ENCODE data around the gene PROSER2.
"Not testable (repeated sequence)": the region's sequence is repeated elsewhere in the genome, so short reads cannot be mapped to it uniquely, and the experiment has no call there.

Gene PROSER2

DNA sequence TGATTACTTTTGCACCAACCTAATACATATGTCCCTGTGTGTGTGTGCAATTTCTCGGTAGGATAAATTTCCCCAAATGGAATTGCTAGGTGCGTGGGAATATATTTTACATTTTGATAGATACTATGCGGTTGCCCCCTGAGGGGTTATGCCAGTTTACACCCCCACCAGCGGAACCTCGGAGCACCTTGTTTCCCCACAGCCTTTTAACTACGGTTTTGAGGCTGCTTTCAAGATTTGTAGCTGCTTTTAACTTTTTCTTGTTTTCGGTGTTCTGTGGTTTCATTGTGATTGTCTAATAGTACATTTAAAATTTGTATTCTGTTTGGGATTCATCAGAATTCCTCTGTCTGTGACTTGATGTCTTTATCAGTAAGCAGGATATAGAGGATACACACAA lies 22.0 kb downstream of the PROSER2 start:
- TF ChIP-seq CTCF (conservative IDR thresholded peaks at IDR 0.05; ENCODE audit: low read depth, low read length): no peak
- no peak for DNase-seq (ENCODE audit: low read depth)
- no peak overlapping the region for H3K4me3 ChIP-seq (ENCODE audit: low read depth, low read length)

DNA sequence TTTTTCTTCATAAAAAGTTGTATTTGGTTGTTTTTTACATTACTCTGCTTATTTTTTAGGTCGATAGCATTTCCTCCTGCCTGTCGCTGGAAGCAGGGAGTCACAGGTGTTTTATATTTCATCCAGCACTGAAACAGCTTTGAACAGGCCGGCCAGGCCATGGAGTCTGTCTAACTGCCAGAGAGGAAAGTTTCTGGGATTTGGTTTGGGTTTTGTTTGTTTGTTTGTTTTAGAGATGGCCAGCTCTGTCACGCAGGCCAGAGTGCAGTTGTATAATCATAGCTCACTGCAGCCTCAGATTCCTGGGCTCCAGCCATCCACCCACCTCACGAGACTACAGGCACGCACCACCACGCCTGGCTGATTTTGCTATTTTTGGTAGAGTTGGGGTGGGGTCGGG lies 23.4 kb downstream of the PROSER2 start:
- no peak for DNase-seq (ENCODE audit: low read depth)
- TF ChIP-seq CTCF (conservative IDR thresholded peaks at IDR 0.05; ENCODE audit: low read depth, low read length): no peak
- H3K4me3 ChIP-seq (ENCODE audit: low read depth, low read length): no peak overlapping the region

DNA sequence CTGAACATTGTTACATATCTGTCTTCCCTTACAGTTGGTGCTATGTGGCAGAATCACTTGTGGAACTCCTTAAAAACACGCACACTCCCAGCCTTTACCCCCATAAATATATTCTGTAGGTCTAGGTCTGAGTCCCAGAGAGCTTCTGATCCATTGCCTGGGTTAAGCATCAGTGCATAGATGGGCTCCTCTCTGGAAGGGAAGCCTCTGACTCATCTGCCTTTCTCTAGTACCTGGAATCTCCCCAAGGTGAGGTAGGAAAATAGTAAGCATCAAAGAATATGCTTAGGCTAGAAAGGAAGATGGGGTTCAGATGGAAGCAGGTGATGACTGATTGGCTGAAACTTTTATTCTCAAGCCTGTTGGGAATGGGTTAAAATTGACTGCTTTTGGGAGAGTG lies 26.1 kb downstream of the PROSER2 start:
- DNase-seq (ENCODE audit: low read depth): no peak
- H3K4me3 ChIP-seq (ENCODE audit: low read depth, low read length): no peak overlapping the region
- no peak for TF ChIP-seq CTCF (conservative IDR thresholded peaks at IDR 0.05; ENCODE audit: low read depth, low read length)

DNA sequence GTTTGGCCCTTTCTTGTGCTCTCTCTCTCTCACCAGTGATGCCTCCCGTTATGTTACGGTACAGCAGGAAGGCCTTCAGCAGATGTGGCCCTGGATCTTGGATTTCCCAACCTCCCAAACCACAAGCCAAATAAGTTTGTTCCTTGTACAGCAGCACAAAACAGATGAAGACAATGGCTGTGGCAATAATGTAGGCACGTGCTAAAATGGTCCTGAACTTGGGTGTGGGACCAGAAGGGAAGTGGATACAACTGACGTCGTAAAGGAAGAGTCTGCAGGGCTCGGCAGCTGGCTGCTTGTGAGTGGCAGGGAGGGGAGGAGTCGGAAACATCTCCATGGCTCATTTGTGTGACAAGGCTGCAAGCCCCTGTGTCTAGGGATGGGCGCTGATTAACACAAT lies 26.8 kb downstream of the PROSER2 start:
- TF ChIP-seq CTCF (conservative IDR thresholded peaks at IDR 0.05; ENCODE audit: low read depth, low read length): no peak
- peak; percentile 28 for DNase-seq (ENCODE audit: low read depth)
- no peak overlapping the region for H3K4me3 ChIP-seq (ENCODE audit: low read depth, low read length)

GRCh38 chr10:11851910-11852309 lies 28.8 kb downstream of the PROSER2 start:
- H3K4me3 ChIP-seq (ENCODE audit: low read depth, low read length): no peak overlapping the region
- no peak for DNase-seq (ENCODE audit: low read depth)
- TF ChIP-seq CTCF (conservative IDR thresholded peaks at IDR 0.05; ENCODE audit: low read depth, low read length): no peak

DNA sequence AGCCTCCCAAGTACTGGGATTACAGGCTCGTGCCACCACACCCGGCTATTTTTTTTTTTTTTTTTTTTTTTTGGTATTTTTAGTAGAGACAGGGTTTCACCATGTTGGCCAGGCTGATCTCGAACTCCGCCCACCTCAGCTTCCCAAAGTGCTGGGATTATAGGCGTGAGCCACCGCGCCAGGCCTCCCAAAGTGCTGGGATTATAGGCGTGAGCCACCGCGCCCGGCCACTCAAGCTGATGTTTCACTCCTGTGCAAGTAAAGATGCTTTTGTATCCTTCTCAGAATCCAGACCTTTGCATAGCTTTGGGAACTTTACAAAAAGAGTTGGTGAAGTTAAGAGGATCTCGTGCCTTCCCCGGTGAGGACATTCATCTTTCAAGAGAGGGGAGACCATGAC lies 29.5 kb downstream of the PROSER2 start:
- not testable (repeated sequence) for DNase-seq (ENCODE audit: low read depth)

GRCh38 chr10:11853468-11853867 lies 30.3 kb downstream of the PROSER2 start:
- no peak for DNase-seq (ENCODE audit: low read depth)
- H3K4me3 ChIP-seq (ENCODE audit: low read depth, low read length): no peak overlapping the region
- TF ChIP-seq CTCF (conservative IDR thresholded peaks at IDR 0.05; ENCODE audit: low read depth, low read length): peak; percentile 24

More for the DNA sequence above, 29.5 kb downstream of the PROSER2 start:
- H3K4me3 ChIP-seq (ENCODE audit: low read depth, low read length): not testable (repeated sequence)

DNA sequence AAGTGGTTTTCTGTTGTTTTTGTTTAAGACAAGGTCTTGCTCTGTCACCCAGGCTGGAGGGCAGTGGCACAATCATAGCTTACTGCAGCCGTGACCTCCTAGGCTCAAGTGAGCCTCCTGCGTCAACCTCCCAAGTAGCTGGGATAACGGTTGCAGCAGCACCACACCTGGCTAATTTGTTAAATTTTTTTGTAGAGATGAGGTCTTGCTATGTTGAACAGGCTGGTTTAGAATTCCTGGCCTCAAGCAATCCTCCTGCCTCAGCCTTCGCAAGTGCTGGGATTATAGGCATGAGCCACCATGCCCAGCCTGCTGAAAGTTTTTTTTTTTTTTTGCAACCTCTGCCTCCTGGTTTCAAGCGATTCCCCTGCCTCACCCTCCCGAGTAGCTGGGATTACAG lies 31.1 kb downstream of the PROSER2 start:
- H3K4me3 ChIP-seq (ENCODE audit: low read depth, low read length): no peak overlapping the region

More for the DNA sequence above, 31.1 kb downstream of the PROSER2 start:
- DNase-seq (ENCODE audit: low read depth): no peak
- no peak for TF ChIP-seq CTCF (conservative IDR thresholded peaks at IDR 0.05; ENCODE audit: low read depth, low read length)

Measured in choroid plexus epithelial cell (primary cell).